CD4-positive, alpha-beta memory T cell (primary cell): Measurements from ENCODE around the gene CCZ1. TPM values are rescaled to one million over a fixed set of nuclear protein-coding genes. Genes with fewer than 3 reads are reported as not detected.
"Not testable (repeated sequence)": the region's sequence is repeated elsewhere in the genome, so short reads cannot be mapped to it uniquely, and the experiment has no call there.

Source experiments
- CTCF ChIA-PET: fragments of 350-600 bp; sonication (Branson Sonifier 250); formaldehyde crosslinking; loops from one replicate; lab custom pipeline; 2021; ENCODE audit warnings: inconsistent platforms; ENCODE audit not compliant: partially characterized antibody; lab: Charles Lee
- POLR2A ChIA-PET: fragments of 350-600 bp; sonication (Branson Sonifier 250); formaldehyde crosslinking; loops from one replicate; lab custom pipeline; 2021; ENCODE audit not compliant: partially characterized antibody; lab: Charles Lee
- DNase-seq, 5 donors: peaks; one replicate each; pipeline versions ENCODE4 v3.0.0 to v3.0.0-alpha.2; 2020 to 2022; ENCODE audit warnings: mixed read lengths in 1 of 5
- H3K27ac ChIP-seq: one replicate; pipeline ENCODE4 v1.7.0; 2013; ENCODE audit warnings: low read depth, low read length
- H3K27me3 ChIP-seq: 2 replicates; pipeline ENCODE4 v1.7.0; 2013; ENCODE audit warnings: mild to moderate bottlenecking, low read length, moderate library complexity; ENCODE audit not compliant: insufficient read depth
- H3K36me3 ChIP-seq: 2 replicates; pipeline ENCODE4 v1.7.0; 2013; ENCODE audit warnings: mild to moderate bottlenecking, low read length, moderate library complexity; ENCODE audit not compliant: insufficient read depth
- H3K4me1 ChIP-seq: 2 replicates; pipeline ENCODE4 v1.7.0; 2013; ENCODE audit warnings: mild to moderate bottlenecking, low read length, moderate library complexity; ENCODE audit not compliant: insufficient read depth
- H3K4me3 ChIP-seq, 2 donors: one replicate each; pipeline ENCODE4 v1.7.0; 2013; ENCODE audit warnings: low read length in 2 of 2, mild to moderate bottlenecking in 1 of 2
- H3K9me3 ChIP-seq, 2 donors: one replicate each; pipeline ENCODE4 v1.7.0; 2013; ENCODE audit warnings: low read length in 2 of 2, control low read depth in 1 of 2; ENCODE audit not compliant: control insufficient read depth in 1 of 2
- H3K27ac Mint-ChIP-seq, 7 donors: one replicate each; pipeline ENCODE4 v1.8.0; 2020 to 2021; ENCODE audit warnings: mixed read lengths in 7 of 7, mild to moderate bottlenecking in 6 of 7, inconsistent platforms in 3 of 7, moderate library complexity in 3 of 7
- H3K27me3 Mint-ChIP-seq, 2 donors: one replicate each; pipeline ENCODE4 v1.8.0; 2020 to 2021; ENCODE audit warnings: mixed read lengths in 2 of 2
- H3K36me3 Mint-ChIP-seq, 2 donors: one replicate each; pipeline ENCODE4 v1.8.0; 2020 to 2021; ENCODE audit warnings: mixed read lengths in 2 of 2, inconsistent platforms in 1 of 2, mild to moderate bottlenecking in 1 of 2
- H3K4me1 Mint-ChIP-seq, 4 donors: one replicate each; pipeline ENCODE4 v1.8.0; 2020 to 2021; ENCODE audit warnings: mixed read lengths in 4 of 4, mild to moderate bottlenecking in 1 of 4
- H3K4me3 Mint-ChIP-seq, 8 donors: one replicate each; pipeline ENCODE4 v1.8.0; 2020 to 2021; ENCODE audit warnings: mixed read lengths in 8 of 8, mild to moderate bottlenecking in 7 of 8, moderate library complexity in 6 of 8, inconsistent platforms in 3 of 8
- H3K9me3 Mint-ChIP-seq, 8 donors: one replicate each; pipeline ENCODE4 v1.8.0; 2020 to 2021; ENCODE audit warnings: mixed read lengths in 8 of 8, mild to moderate bottlenecking in 5 of 8, inconsistent platforms in 3 of 8, moderate library complexity in 1 of 8
- intact Hi-C: fragments of 100-400 bp; cut with micrococcal nuclease; formaldehyde crosslinking; loops from one replicate; pipeline ENCODE4 v1.15.1; 2023
- polyA plus RNA-seq, 2 donors: library from polyadenylated mRNA; unstranded; fragments of 300-500 nt; fragmentation: Illumina TruSeq; gene quantifications; one replicate each; pipeline ENCODE4 v1.2.3, GENCODE V29; 2021
- total RNA-seq, 2 experiments: library from RNA; stranded (reverse); gene quantifications; one replicate each; pipeline ENCODE4 v1.2.3, GENCODE V29; 2021

CCZ1 gene
- total and polyA plus RNA-seq, 4 experiments from 2014 or later: 46.8 to 78.0 (median 65.1) TPM

DNA sequence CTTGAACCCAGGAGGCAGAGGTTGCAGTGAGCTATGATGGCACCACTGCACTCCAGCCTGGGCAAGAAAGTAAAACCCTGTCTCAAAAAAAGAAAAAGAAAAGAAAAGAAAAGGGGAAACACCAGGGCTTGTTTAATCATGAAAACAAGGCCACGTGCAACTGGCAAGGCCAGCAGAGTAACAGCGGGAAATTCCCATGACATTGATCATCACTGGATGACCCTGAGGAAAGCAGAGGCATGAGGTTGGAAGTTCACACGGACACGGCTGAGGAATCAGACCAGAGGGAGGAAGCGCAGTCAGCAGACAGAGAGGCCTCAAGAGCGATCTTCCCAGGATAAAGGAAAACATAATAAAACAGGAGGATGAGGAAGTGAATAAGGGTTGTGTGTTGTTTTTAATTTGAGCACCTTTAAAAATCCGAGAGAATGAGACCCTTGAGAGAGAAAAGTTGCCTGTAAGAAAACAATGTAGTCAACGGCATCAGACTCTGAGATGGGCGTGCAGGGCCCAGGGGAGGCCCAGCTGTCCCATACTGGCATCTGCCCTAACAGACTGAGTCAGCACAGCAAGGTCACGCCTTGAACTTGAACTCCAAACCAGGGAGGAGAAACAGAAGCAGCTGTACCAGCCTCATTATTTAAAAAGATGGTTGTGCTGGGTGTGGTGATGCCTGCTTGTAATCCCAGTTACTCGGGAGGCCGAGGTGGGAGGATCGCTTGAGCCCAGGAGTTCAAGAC, 33.5 kb downstream of the CCZ1 start:
- POLR2A ChIA-PET: not testable (repeated sequence)

DNA sequence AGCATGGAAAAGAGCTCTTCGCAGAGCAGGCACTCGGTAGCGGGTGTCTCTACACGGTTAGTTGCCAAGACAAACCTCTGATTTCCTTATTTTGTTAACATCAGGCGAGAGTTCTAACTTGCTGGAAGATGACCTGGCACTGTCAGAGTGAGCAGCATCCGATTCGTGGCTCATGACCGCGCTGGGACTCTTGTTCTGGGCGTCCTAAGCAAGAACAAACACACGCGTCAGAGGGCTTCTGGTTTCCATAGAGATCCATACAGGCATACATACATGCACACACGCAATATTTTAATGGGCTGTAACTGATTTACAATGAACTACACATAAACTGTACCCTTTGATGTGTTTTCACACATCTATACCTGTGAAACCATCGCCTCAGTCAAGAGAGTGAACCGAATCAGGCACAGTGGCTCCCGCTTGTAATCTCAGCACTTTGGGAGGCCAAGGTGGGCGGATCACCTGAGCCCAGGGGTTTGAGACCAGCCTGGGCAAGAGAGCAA, 36.5 kb downstream of the CCZ1 start:
- H3K4me3 Mint-ChIP-seq, H3K27ac Mint-ChIP-seq, H3K36me3 Mint-ChIP-seq, H3K4me1 ChIP-seq, H3K36me3 ChIP-seq, H3K9me3 ChIP-seq, H3K4me1 Mint-ChIP-seq, intact Hi-C loops, H3K27ac ChIP-seq, DNase-seq, H3K4me3 ChIP-seq, POLR2A ChIA-PET, H3K27me3 ChIP-seq, CTCF ChIA-PET, H3K9me3 Mint-ChIP-seq, H3K27me3 Mint-ChIP-seq: not testable (repeated sequence)

More for the DNA sequence above, 33.5 kb downstream of the CCZ1 start:
- CTCF ChIA-PET, H3K4me1 ChIP-seq, H3K4me1 Mint-ChIP-seq, H3K4me3 ChIP-seq, H3K36me3 ChIP-seq, intact Hi-C loops, H3K4me3 Mint-ChIP-seq, H3K27ac ChIP-seq, H3K36me3 Mint-ChIP-seq, H3K27me3 Mint-ChIP-seq, H3K27ac Mint-ChIP-seq, H3K9me3 Mint-ChIP-seq, H3K27me3 ChIP-seq, DNase-seq, H3K9me3 ChIP-seq: not testable (repeated sequence)

DNA sequence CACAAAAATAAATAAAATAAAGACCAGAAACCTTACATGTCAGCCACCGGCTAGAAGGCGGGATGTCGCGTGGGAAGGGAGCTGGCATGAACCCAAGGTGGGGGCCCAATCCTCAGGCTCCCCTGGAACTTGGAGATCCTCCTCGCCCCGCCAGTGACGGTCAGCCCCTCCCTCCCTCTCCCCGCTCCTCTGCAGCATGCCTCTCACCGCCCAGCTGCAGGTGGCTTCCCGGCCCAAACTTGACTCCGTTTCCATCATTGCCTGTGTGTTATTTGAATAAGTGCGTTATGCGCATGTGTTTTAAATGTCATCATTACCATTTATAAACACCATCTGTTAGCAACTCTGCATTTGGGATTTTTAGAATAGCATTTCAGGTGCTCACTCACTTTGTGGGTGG, 64.7 kb downstream of the CCZ1 start:
- H3K36me3 Mint-ChIP-seq, H3K27ac Mint-ChIP-seq, H3K4me1 ChIP-seq, H3K27me3 ChIP-seq, H3K4me1 Mint-ChIP-seq, CTCF ChIA-PET, H3K27me3 Mint-ChIP-seq, POLR2A ChIA-PET, intact Hi-C loops, H3K9me3 Mint-ChIP-seq, H3K9me3 ChIP-seq, H3K27ac ChIP-seq, H3K4me3 ChIP-seq, H3K4me3 Mint-ChIP-seq, H3K36me3 ChIP-seq, DNase-seq: not testable (repeated sequence)

DNA sequence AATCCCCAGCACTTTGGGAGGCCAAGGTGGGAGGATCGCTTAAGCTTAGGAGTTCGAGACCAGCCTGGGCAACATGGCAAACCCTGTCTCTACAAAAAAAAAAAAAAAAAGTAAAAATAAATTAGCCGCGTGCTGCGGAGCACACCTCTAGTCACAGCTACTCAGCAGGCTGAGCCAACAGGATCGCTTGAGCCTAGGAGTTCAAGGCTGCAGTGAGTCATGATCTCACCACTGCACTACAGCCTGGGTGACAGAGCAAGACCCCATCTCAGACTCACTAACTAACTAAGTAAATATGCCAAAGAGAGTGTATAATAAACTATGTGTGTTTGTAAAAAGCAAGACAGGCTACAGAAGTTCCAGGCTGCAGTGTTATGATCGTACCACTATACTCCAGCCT, 65.3 kb downstream of the CCZ1 start:
- H3K9me3 Mint-ChIP-seq, H3K4me1 Mint-ChIP-seq, H3K36me3 ChIP-seq, H3K27ac Mint-ChIP-seq, H3K4me3 Mint-ChIP-seq, H3K9me3 ChIP-seq, CTCF ChIA-PET, intact Hi-C loops, H3K4me3 ChIP-seq, POLR2A ChIA-PET, H3K36me3 Mint-ChIP-seq, H3K27me3 ChIP-seq, H3K27me3 Mint-ChIP-seq, H3K27ac ChIP-seq, H3K4me1 ChIP-seq, DNase-seq: not testable (repeated sequence)

DNA sequence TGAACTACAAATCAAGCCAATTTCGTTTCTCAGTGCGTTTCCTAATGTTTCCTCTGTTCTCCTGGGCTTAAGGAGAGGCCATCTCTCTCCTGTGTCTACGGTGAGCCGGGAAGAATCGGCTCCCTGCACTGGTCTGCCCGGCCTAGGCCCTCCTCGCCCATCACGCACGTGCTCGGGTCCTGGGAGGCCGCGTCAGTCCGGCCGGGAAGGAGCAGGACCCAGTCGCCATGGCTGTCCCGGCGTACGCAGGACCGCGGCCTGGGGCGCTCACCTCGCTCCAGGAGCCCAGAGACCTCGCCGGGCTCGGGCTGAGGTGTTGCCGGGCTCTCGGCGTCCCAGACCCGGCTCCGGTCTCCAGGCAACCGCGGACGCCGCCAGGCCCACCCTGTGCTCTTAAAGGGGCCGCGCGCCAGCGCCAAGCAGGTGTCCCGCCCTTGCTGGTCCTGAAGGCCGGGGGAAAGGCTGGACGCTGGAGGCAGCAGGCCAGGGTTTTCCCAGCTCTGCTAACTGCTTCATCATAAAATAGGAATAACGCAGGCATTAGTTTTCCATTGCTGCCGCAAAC, 71.9 kb downstream of the CCZ1 start, which contains the start of gene RSPH10B:
Gene RSPH10B (minus strand): TSS at position 343 of the 565 bp plus-strand sequence. CDS start 3,573 bp downstream, outside the sequence.
- CTCF ChIA-PET, H3K36me3 ChIP-seq, H3K9me3 ChIP-seq, intact Hi-C loops, H3K4me3 ChIP-seq, H3K27ac ChIP-seq, H3K36me3 Mint-ChIP-seq, H3K4me1 Mint-ChIP-seq, DNase-seq, H3K27me3 Mint-ChIP-seq, H3K27ac Mint-ChIP-seq, H3K9me3 Mint-ChIP-seq, H3K4me1 ChIP-seq, H3K27me3 ChIP-seq, H3K4me3 Mint-ChIP-seq, POLR2A ChIA-PET: not testable (repeated sequence)

DNA sequence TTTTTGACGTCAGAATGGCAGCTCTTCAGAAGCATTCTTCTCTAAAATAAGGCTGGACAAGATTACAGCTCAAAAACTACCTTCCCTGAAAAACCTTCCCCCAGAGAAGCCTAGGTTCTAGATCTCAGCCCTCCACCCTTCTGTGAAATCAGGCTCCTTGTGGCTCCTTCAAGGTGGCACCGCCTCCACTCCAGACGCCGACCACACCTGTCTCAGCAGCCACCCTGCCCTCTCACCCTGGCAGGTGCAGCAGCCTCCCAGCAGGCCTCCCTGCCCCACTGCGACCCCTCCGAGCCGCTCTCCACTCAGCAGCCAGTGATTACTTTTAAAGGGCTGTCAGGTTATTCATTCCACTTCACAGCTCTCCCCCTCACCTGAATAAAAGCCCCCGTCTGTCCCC, 75.0 kb downstream of the CCZ1 start:
- H3K27me3 ChIP-seq, CTCF ChIA-PET, H3K36me3 ChIP-seq, H3K27ac ChIP-seq, DNase-seq, POLR2A ChIA-PET, H3K9me3 ChIP-seq, H3K36me3 Mint-ChIP-seq, intact Hi-C loops, H3K27me3 Mint-ChIP-seq, H3K9me3 Mint-ChIP-seq, H3K4me1 ChIP-seq, H3K27ac Mint-ChIP-seq, H3K4me1 Mint-ChIP-seq, H3K4me3 ChIP-seq, H3K4me3 Mint-ChIP-seq: not testable (repeated sequence)
